UCSD-AML1 (cell line): Measurements from ENCODE around the gene FATE1.

ENCODE experiments used
- DNase-seq: peaks from one replicate; lab custom pipeline; 2025; ENCODE audit not compliant: unreplicated experiment; lab: John Stamatoyannopoulos, UW

FATE1 gene

DNA sequence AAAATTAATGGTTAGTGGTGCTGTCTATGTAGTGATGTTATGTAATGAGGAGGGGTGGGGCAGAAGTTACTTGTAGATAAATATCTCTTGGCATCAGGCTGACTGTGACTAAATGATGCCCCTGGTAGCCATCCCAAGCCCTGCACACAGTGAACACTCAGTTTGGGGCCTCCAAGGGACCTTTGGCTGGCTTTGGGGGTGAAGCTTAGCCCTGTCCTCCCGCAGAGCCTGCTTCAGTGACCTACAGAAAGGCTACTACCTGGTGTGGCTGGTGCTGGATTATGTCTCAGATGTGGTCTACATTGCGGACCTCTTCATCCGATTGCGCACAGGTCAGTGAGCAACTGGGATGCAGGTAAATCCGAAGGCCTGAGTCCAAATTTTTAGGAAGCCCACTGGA lies 26.5 kb downstream of the FATE1 start:
- DNase-seq = no peak

DNA sequence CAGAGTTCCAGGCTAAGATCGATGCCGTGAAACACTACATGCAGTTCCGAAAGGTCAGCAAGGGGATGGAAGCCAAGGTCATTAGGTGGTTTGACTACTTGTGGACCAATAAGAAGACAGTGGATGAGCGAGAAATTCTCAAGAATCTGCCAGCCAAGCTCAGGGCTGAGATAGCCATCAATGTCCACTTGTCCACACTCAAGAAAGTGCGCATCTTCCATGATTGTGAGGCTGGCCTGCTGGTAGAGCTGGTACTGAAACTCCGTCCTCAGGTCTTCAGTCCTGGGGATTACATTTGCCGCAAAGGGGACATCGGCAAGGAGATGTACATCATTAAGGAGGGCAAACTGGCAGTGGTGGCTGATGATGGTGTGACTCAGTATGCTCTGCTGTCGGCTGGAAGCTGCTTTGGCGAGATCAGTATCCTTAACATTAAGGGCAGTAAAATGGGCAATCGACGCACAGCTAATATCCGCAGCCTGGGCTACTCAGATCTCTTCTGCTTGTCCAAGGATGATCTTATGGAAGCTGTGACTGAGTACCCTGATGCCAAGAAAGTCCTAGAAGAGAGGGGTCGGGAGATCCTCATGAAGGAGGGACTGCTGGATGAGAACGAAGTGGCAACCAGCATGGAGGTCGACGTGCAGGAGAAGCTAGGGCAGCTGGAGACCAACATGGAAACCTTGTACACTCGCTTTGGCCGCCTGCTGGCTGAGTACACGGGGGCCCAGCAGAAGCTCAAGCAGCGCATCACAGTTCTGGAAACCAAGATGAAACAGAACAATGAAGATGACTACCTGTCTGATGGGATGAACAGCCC lies 28.0 kb downstream of the FATE1 start:
- DNase-seq = no peak

DNA sequence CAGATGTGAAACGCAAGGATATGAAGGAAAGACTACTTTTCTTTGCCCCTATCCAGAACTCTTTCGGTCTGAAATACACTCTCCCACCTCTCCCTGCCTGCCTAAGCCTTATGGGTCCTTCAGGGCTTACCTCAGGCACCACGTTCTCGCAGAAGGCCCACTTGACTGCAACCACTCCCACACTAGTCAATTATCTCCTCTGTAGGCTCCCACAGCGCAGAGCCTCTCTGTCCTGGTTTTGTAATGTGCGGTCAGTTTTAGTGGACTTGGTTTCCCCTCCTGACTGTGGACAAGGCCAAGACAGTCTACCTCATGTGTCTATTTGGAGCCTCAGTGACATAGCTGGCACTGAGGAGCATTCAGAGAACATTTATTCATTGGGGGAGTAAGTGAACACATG lies 29.8 kb downstream of the FATE1 start:
- DNase-seq = no peak

DNA sequence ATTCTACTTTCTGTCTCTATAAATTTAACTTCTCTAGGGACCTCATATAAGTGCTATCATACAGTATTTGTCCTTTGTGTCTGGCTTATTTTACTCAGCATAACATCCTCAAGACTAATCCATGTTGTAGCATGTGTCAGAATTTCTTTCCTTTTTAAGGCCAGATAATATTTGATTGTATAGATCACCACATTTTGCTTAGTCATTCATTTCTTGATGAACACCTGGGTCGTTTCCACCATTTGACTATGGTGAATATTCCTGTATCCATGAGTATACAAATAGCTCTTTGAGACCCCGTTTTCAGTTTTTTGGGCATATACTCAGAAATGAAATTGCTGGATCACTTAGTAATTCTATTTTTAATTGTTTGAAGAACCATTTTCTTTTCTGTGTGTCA lies 30.7 kb downstream of the FATE1 start:
- no peak for DNase-seq

DNA sequence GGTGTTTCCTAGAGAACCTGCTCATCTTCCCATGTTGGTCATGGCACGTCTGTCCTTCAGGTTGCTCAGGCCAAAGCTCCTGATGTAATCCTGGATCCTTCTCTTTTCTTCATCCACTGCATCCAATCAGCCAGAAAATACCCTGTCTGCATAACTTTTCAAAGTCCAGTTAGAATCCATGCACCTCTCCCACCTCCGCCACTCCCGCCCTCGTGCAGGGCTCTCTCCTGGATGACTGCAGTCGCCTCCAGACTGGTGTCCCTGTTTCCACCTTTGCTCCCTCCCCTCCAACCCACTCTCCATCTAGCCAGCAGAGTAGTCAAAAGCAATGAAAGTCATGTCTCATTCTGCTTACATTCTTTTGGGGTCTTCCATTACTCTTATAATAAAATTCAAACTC lies 34.7 kb downstream of the FATE1 start:
- DNase-seq = no peak

DNA sequence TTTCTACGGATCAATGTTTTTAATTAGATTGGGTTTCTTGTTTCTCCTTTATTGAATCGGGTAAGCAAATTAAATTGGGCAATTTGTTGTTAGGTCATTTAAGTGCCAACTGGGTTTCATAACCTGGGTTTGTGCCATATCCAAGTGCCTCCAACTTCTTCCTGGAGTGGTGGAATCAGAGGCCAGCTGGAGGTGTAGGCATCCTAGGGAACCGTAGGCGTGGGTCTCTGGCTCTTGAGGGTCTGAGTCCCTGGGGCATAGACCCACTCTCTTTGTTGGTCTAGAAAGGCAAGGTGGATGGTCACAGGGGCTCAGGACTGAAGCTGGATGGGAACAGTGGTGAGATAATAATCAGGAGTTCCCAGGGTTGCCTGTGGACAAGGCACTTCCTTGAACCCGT lies 37.0 kb downstream of the FATE1 start:
- DNase-seq = no peak

DNA sequence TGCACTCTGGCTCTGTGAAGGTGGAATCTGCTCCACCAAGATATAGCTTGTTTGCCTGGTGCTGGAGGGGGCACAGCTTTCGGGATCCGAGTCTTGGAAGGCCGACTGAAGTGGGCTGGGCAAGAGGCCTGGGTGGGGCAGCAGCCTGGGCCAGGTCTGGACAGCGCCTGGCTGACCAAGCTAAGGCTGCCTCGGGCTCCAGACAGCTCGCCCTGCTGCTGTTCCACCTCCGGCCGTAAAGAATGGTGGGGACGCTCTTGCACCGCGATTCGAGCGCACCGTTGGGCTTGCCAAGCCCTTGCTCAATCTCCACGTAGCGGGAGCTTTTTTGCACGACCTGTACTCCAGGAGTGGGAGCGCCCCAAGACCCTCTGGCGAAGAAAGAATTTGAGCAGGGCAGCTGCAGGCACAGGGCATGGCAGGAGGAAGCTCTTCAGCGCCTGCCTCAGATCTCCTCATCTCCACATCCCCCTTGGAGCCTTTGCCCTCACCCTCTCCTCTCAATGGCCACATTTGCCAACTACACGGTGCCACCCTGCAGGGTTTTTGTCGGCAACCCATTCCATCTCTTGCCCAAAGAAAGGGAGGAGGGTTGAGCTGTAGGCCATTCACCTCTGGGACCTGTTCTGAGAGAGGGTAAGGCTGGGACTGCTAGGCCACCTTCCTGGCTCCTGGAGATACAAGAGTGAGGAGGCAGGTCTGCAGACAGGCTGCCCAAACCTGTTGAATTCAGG lies 37.6 kb downstream of the FATE1 start:
- DNase-seq = peak; percentile 33

DNA sequence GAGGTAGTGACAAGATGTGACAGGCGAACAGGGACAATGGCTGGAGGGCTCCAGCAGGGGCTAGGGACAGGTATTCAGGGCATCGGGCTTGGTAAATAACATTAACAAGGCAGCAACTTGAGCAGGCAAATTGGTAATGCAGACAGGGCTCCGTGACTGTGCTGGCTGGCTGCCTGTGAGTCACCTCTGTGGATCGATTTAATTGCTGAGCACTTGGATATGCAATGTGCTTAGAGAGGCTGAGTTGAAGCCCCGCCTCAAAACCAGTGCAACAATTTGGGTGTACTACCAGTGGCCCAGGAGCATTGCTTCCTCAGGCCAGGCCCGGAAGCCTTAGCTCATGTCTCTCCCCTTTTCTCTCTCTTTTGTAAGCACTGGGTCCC lies 38.2 kb downstream of the FATE1 start:
- DNase-seq = no peak

DNA sequence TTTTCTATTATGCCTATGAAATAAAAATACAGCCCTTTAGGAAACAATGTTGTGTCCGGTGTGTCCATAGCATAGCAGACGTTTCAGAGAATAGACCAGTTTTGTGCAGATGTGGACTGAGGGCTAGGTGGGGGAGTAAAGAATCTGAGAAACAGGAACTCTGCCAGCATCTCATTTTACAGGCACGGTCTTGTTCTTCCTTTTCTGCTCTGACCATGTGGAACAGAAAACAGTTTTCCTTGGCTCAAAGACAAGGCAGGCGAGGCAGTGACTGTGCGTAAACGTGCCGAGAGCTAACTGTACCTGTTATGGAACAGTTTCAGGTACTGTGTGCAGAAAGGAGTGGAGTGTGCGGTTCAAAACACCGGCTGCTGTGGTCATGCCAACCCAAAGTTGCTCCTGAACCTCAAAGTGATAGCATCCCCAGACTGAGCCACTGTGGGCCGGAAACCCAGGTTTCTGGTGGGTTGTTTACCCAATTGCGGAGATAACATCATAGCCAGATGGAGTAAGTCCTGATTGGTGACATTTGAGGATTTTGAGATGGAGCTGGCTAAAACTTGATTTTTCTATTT lies 38.9 kb downstream of the FATE1 start:
- DNase-seq = no peak

DNA sequence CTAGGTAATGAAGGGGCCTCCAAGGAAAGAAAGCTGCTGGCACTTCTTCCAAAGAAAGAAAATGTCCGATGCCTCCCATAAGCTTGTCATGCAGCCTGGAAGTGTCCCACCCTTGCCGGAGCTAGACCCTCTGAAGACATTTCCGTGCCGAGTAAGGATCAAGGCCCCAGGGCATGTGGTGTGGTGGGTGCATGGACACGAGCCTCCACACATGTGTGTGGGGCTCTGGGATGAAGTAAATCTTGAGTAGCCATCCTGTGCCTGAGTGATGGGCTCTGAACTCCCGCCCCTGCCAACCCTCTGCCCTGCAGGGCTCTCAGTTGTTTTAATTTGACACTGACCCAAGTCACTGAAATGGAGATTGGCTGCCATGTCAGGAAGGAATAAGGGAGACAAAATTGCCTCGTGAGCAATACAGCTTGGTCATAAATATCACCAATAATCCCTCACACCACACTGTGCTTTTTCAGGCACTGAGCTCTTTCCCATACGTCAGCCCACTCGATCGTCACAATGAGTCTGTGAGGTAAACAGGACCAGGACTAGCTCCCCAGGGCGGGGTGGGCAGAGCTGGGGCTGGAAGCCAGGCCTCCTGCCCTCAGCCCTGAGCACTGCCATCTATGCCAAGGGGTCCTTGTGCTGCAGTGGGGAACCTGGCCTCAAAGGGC lies 43.3 kb downstream of the FATE1 start:
- no peak for DNase-seq

DNA sequence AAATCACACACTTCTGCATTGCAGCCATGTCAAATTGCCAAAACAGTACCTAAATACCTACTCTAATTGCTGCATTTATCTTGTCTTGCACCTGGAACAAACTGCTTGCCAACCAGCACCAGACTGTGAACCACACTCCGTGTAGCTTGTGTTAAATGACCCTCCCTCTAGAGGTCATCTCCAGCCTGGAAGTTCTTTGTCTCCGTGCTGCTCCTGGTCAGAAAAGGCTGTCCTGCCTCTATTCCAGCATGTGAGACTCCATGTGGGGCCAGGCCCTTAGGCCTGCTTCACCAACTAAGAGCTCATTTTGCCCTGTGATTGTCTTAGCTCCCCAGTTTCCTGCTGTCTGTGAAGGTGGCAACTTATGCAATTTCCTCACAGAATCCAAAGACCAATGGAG lies 47.0 kb downstream of the FATE1 start:
- no peak for DNase-seq

DNA sequence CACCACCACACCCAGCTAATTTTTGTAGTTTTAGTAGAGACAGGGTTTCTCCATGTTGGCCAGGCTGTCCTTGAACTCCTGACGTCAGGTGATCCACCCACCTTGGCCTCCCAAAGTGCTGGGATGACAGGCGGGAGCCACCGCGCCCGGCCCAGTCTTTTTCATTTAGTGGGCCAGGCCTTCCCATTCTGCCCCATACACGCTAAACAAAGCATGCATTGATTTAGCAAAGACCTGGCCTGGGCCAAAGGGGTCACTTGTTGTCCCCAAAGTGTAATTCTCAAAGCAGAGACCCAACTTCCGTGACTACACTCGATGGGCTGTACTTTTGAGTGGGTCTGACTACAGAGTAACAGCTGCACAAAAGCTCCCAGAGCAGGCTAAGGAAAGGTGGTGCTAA lies 47.9 kb downstream of the FATE1 start:
- DNase-seq = no peak

DNA sequence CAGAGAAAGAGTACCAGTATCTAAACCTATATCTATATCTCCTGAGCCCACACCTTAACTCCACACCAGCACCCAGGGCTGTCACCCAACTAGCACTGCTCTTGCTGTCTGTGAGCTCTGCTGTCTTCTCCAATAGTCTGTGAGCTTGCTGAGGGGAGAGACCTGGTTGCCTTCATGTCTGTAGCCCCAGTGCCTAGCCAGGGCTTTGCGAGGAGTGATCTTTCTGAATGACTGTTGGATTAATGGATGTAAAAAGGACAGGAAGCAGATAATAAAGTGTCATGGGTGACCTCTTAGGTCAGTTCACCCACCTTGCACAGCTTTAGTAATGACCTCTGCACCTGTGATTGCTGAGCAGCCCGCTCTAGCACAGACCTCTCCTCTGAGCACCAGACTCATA lies 49.2 kb downstream of the FATE1 start:
- no peak for DNase-seq

DNA sequence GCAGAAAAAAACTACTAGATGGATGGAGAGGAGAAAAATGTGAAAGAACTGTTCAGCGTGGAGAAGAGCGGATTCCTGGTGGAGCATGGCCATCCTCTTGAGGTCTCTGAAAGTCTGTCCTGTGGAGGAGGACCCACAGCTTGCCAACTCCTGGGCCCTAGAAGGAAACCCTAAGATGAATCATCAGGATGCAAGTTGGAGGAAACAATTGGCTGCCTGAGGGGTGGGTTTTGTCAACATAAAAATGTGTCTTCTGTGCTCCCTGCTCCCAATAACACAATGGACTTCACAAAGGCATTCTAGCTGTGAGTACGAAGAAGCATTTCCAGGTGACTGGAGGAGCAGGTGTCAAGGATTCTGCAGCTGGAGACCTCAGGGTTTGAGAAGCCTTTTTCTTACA lies 55.9 kb downstream of the FATE1 start:
- DNase-seq = no peak
